Frontal cortex (tissue), 4 donors: ENCODE measurements around the gene CRLF1. TPM values are rescaled to one million over a fixed set of nuclear protein-coding genes. Genes with fewer than 3 reads are reported as not detected.
"Not testable (repeated sequence)": the region's sequence is repeated elsewhere in the genome, so short reads cannot be mapped to it uniquely, and the experiment has no call there.

Experiments
- DNase-seq, 2 donors: peaks; one replicate each; pipeline ENCODE4 v3.0.0; 2012; ENCODE audit warnings: low spot score in 2 of 2
- FAIRE-seq: peaks from 2 replicates; lab custom pipeline; 2012; peaks lifted over from hg19 to GRCh38; lab: Jason Lieb, UNC
- total RNA-seq: library from RNA; depleted of rRNA; stranded (reverse); fragments of >200 nt; gene quantifications from one replicate; pipeline ENCODE4 v1.2.3, GENCODE V29; 2014
- donor health status: control.
- donor health status: control.
- donor health status: control.

The CRLF1 gene
- total RNA-seq, 1 donor from 2014 or later: 2.4 TPM

DNA sequence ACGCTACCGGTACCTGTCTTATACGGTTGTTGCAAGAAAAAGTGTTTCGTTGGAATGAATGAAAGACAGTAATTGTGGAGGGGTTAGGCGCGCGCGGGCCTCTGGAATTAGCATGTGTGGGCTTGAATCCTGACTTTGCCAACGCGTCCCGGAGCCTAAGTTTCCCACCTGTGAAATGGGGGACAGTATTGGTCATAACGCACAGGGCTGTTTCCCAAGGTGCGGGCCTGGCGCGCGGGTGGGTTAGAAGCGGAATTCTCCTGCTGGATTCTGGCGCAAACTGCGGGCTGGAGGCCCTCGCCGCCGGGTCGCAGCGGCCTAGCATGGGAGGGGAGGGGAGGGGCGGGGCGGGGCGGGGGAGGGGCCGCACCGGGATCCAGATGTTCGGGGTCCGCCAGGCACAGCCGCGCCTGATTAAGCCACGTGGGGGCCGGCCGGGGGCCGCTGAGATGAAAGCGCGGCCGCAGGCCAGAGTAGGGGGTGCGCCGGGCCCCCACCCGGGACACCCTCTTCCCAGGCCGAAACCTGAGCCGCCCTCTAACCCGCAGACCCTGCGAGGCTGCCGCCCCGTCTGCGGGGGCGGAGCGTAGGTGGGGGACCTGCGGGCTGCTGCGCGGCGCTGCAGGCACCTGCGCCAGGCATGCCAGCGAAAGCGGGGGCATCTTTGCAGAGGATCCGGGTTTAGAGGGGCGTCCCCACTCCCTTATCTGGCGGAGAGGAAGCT, 4.9 kb upstream of the CRLF1 start:
- DNase-seq (peak in 1 of 2 donors; percentile 55), FAIRE-seq (no peak)

DNA sequence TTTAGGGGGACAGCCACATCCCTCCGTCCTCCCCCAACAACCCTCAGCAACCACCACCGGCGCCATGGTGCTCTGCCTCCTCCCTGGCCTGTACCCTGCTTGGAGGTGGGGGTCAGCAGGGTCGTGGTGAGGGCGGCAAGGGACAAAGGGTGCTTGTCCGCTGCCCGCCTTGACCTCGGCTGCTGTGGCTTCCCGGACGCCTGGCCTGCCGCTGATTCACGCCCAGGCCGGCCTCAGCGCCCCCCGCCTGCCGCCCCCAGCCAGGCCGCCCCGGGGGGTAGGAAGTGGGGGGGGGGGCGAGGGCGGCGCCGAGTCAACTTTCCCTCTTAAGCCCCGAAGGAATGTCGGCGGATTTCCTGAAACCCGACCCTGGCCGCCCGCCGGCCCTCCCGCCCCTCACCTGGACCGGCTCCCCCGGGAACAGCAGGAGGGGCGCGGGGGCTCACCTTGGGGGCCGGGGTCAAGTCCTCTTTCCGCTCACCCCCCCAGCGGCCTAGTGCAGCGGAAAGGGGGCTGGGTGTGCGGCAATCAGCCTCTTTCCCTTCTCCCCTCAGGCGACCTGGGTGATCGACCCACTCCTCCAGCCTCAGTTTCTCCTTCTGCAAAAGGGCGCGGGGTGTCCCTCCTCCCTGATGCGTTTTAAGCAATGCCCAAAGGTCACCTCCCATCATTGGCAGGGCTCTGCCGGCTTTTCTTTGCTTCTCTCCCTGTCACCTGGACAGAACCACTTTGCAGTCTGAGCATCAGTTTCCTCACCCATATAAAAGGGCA, 4.1 kb upstream of the CRLF1 start:
- DNase-seq: peak in 1 of 2 donors; percentile 39
- FAIRE-seq: no peak

DNA sequence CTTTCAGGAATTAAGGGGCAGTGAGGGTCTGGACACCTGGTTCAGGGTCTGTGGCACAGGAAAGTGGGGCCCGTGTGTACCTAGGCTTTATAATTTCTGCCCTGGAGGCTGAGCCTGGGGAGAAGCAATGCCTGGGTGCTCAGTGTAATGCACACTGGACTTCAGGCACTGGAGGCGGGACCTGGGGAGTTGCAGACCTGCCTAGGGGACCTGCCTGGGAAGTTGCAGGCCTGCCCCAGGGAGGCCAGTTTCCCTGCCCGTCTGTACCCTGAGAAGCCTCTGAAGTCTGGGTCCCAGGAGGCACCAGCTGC, 3.6 kb upstream of the CRLF1 start:
- no peak for FAIRE-seq
- no peak for DNase-seq

DNA sequence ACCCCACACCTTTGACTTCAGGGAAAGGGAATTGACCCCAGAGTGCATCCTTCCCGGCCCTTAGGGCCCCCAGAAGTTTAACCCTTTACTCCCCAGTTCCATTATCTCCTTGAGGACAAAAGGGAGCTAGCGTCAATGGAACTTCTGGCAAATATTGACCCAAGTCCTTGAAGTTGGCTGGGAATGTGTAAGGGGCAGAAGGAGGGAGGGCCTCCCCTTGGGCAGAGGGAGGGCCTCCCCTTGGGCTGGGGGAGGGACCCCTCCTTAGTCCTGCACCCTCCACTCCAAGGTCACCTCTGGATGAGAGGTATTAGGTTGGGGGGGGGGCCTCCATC, 3.1 kb upstream of the CRLF1 start:
- FAIRE-seq: no peak
- DNase-seq: no peak

DNA sequence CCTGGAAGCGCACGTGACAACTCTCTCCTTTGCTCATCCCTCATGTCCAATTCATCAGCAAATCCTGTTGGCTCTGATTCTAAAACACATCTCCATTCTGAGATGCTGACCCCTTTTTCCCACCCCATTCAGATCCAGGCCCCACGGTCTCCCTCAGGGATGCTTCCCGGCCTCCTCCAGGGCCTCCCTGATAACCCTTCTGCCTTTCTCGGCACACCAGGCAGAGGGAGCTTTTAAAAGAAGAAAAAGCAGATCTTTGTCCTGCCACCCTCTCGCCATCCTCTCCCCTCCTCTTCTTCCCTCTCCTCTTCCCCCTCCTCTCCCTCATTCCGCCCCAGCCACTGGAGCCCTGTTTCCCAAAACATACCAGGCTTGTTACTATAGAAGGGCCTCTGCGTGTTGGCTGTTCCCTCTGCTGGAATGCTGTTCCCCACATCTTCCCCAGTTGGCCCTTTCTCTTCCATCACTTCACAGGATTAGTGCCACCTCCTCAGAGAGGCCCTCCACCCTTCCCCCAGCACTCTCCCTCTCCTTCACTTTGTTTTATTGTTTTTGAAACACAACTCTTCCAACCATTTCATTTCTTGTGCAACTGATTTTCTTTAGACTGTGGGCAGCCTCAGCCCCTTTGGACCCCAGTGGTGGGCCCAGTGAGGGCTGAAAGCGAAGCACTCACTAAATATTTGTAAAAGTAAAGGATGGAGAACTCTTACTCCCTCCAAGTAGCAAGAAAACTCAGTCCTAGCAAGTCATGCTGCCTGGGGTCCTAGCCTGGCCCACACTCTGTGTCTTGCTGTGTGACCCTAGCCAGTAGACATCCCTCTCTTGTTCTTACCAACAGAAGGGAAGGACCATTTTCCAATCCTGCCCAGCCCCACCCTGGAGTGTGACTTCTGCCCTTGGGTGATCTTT, 2.5 kb upstream of the CRLF1 start:
- FAIRE-seq: no peak
- no peak for DNase-seq

DNA sequence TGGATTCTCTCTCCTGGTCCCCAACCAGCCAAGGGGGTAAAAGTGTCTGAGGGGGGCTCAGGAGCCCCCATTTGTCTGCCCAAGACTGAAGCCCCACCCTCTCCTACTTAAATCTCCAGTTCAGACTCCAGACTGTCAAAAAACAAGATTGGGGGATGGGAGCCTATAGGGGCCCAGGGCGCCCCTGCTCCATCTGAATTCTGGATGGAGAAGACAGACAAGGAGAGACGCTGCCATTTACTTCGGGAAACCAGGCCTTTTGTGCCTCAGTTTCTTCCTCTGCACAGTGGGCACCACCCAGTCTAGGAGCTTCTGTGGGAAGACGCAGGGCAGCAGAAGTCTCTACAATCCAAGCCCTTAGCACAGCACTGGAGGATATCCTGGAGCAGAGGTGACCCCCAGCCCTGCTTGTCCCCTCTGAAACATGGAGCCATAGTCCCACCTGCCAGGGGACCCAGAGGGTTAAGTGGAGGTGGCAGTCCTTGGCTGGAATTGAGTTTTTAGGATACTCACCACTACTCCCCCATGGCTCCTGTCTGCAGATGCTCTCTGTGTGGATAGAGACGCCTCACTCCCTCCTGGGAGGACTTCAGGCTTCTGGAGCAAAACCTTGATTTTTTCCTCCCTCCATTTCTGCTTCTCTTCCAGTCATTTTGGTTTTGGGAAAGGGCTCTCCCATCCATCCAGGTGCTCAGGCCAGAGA, 1.7 kb upstream of the CRLF1 start:
- FAIRE-seq (no peak), DNase-seq (peak in 1 of 2 donors; percentile 37)

DNA sequence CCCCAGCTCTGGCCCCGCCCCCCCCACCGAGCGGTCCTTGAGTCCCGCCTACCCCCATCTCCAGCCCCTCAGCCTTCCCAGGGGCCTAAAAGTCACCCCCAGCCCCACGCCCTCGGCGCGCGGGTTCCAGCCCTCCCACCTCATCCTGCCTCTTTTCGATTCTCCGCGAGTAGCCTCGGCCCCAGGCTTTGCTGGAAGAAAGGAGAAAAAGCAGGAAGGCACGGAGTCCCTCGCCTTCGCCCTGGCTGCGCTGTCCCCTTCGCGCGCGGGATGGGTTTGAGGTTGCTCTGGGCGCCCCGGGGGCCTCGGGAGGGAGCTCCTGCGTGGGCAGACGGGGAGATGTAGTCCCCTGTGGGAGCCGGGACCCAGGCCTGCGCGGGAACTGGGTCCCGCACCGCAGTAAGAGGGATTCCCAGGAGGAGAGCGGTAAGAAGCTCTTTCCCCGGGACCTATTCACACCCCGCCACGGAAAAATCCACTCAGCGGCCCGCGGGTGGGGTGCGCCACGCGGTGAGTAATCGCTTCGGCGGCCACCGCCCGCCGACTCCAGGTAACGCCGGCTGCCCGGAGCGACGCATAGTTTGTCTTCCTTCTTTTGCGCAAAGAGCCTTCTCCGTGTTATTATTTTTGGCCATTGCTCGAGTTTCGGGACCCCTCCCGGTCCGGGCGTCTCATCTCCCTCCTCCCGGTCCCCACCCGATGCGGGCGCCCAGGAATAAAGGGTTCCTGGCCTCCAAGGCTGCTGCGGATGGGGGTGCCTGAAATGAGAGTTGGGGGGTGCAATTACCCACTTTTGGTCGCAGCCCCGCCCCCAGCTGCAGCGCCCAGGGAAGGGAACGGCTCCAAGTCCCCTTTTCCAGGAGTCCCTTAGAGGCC, 865 bp upstream of the CRLF1 start:
- FAIRE-seq (no peak), DNase-seq (peak in 1 of 2 donors; percentile 39)

DNA sequence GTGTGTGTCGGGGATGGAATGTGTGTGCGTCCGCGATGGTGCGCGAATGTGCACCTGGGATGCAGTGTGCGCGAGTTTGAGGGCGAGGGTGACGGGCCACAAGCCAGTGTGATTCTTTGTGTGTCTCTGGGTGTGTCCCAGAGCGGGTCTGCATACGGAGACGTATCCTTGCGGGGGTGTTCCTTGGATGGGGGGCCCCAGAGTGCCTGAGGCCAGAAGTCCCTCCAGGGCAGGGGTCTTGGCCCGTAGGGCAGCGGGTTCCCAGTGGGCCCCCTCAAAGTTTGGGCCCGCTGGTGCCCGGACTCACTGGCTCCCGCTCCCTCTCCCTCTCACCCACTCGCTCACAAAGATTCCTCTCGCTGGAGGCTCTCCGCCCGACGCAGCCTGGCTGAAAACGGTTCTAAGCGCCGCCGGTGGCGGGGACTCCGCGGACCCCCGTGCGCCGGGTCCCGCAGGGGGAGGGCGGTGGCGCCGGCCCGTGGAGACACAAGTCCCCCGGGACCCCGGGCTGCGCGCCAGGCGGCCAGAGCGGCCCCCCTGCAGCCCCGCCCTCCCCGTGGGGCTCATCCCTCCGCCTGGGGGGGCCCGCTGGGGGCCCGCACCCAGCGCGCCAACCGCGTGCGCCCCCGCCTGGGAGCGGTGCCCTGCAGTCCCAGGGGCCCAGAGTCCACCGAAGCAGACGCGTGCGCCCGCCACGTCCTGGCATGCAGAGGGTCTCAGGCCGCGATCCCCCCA, 886 bp downstream of the CRLF1 start:
- DNase-seq: peak in 1 of 2 donors; percentile 49
- no peak for FAIRE-seq

DNA sequence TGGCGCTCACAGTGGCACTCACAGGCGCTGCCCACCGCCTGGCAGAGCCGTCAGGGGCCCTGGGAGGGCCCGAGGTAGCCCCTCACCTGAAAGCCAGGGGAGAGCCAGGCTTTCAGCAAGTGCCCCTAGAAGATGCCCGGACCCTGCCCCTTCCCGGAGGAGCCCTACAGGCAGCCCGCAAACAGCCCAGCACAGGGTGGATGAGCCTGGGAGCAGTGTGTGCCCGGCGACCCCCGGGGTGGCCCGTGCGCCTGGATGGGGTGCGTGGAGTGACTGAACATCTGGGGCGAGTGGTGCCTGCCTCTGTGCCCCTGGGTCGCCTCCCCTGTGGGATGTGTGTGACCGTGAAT, 1.4 kb downstream of the CRLF1 start:
- FAIRE-seq: no peak
- no peak for DNase-seq

DNA sequence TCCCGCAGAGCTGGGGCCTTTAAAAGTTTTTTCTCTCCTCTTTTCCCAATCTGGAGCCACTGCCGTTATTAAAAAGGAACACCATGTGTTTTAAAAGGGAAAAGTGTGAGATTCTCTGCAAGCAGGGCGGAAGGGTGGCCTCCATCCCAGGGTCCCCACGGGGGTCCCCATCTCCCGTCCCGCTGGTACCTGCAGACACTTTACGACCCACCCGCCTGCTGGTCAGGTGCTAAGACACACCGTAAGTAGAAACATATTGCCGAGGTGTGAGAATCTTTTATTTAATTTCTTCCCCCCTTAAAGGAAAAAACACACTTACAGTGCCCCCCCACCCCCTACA, 1.8 kb downstream of the CRLF1 start:
- no peak for FAIRE-seq

DNA sequence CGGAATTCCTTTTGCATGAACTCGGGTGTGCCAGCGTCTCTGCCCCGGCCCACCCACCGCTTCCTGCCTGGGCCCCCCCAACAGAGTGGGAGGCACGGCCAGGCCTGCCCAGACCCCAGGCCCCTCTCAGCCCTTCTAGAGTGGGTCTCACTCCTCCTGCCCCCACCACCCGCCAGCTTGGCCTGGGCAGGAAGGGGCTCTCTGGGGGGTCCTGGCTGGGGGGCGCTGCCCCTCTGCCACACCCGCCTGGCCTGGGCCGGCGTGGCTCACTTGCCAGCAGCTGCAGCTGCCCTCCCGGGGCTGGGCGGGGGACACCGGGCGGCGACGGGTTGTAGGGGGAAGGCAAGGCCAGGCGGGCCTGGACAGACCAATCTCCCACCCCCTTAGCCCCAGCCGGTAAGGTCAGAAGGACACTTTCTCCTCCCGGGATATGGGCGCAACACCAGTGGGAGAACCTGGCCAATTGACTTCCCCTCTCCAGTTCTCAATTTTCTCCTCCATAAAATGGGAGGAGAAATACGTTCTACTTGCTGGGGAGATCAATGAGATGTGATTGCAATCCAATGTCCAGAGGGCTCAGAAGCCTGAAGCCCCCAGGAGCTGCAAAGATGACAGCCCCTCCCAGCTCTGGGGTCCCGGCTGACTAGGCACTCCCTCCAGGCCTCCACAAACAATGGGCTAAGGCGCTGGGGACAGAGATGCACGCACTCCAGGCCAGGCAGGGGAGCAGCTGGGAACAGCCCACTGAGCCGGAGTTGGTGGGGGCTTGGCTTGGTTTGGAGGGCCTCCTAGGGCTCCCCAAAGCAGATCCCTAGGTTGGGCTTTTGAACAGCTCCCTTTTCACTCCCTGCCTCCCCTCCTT, 2.4 kb downstream of the CRLF1 start:
- peak in 1 of 2 donors; percentile 37 for DNase-seq
- no peak for FAIRE-seq

More for the DNA sequence above, 1.8 kb downstream of the CRLF1 start:
- DNase-seq: no peak

DNA sequence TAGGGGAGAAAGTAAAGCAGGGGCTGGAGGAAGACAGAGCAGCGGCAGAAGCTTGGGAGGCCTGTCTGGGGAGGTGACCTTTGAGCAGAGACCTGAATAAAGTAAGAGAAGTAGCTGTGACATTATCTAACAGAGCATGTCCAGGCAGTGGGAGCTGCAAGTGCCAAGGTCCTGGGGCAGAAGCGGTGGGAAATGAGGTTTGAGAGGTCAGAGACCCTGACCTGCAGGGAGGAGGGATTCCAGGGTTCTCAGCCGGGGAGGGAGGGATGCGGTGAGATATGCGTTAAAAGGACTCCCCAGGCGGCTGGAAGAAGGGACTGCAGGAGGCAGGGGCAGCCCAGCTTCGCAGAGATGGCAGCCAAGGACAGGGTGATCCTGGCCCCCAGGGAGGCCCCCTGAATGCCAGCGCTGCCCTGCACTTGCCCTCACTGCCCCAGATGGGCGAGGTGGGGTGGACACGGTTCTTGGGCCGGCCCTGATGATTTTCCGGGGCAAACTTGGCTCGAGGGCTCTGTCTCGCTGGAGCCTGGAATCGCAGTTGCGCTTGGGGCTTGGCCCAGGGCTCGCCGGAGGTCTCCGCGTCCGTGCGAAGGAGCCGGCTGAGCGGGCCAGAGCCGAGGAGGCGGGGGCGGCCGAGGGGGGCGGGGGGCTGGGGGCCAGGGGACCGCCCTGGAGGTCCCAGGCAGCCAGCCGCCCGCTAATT, 3.2 kb downstream of the CRLF1 start:
- DNase-seq (peak in 1 of 2 donors; percentile 40), FAIRE-seq (no peak)

DNA sequence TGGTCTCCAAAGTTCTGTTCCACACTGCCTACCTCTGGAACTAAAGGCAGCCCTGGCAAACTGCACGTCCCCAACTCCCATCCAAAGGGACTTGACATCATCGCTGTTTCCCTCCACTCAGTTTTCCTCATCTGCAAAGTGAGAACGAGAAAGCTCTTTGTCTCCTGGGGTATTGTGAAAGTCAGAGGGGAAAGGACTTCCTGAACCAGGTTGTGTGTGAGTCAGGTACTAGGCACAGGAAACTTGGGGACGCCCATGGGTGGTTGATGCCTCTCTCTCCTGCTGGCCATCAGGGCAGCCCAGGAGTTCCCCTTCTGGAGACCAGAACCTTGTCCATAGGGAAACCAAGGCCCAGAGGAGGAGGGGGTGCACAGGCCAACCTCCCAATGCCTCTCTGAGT, 4.7 kb downstream of the CRLF1 start:
- FAIRE-seq: no peak
- DNase-seq: no peak

DNA sequence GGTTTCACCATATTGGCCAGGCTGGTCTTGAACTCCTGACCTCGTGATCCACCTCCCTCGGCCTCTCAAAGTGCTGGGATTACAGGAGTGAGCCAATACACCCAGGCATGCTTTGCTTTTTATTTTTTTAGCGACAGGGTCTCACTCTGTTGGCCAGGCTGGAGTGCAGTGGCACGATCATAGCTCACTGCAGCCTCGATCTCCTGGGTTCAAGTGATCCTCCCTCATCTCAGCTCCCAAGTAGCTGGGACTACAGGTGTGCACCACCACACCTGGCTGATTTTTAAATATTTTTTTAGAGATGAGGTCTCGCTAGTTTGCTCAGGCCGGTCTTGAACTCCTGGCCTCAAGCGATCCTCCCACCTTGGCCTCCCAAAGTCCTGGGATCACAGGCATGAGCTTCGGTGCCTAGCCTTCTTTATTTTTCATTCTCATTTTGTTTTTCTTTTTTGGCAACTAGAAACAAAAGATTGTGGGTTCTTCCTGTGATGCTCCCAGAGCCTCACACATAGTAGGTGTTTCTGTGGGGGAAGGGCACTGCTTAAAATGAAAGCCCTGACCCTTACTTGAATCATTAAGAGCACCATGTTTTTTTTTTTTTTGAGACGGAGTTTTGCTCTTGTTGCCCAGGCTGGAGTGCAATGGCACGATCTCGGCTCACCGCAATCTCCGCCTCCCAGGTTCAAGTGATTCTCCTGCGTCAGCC, 5.8 kb downstream of the CRLF1 start:
- FAIRE-seq, DNase-seq: not testable (repeated sequence)

DNA sequence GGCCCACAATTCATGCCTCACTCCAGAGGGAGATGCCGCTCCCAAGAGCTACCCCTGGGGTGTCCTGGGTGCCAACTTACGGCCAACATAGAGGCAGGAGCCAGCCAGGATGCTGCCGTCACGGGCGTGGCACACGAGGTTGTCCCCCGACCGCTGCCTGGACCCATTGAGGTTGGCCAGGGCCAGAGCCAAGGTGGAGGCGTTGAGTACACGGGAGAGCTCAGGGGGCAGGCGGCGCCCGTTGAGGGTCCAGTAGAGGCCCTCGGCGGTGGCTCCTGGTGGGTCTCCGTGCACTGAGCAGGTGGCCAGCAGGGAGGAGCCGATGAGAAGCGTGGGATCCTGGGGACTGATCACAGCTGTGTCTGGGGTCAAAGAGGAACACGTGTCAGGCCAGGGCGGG, 7.1 kb downstream of the CRLF1 start:
- FAIRE-seq: no peak

DNA sequence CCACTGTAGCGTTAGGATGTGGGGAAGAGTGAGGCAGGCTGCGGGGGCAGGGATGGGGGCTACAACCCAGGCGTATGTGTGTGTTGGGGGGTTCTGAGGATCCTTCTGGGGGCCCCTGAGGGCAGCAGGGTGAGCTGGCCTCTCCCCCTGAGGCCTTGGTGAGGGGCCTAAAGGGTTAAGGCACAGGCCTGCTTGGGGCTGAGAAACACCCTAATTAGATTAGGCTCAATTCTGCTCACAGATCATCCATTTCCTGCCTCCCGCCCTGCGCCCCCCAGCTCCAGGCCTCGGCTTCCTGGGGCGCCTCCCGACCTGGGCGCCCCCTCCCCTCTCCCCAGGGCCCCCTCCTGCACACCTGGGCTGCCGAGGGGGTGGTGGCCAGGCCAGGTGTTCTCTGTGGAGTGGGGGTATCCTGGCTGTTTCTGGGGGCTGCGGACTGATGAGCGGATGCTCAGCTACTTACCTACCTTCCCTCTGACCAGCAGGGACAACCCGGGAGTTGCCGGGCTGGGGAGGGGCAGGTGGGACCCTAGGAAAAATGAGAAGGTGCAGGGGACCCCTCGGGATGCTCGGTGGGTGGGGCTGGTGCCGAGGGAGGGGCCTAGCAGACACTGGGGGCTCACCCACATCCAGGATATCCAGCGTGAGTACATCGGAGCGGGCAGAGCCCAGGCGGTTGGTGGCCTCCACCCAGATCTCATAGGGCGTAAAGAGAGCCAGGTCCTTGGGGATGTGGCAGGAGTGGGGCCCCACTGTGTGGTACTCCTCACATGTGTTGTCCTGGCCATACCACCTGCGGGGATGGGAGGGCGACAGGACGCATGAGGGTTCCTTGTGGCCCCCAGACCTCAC, 8.6 kb downstream of the CRLF1 start:
- FAIRE-seq (no peak), DNase-seq (no peak)

More for the DNA sequence above, 7.1 kb downstream of the CRLF1 start:
- DNase-seq: no peak
